HepG2 (cell line): ENCODE results near the gene MRPL43. TPM values are rescaled to one million over a fixed set of nuclear protein-coding genes. Genes with fewer than 3 reads are reported as not detected.

Experiments
- CEBPB ChIP-seq: IDR thresholded peaks from 2 replicates; pipeline ENCODE4 v1.6.1; 2011; ENCODE audit warnings: low read depth, low read length, improper control_type of control experiment, borderline replicate concordance
- DMAP1 ChIP-seq: IDR thresholded peaks from 2 replicates; pipeline ENCODE4 v1.6.1; 2016
- HNRNPK ChIP-seq: fragments of 200-400 bp; formaldehyde crosslinking; IDR thresholded peaks from 2 replicates; pipeline ENCODE4 v1.6.1; 2018; ENCODE audit warnings: low read length, low read depth, moderate library complexity, mild to moderate bottlenecking; ENCODE audit not compliant: poor library complexity, severe bottlenecking
- JARID2 ChIP-seq: sonication (generic); formaldehyde crosslinking; IDR thresholded peaks from 2 replicates; pipeline ENCODE4 v1.8.1; 2023; ENCODE audit warnings: missing genetic modification reagents, inconsistent platforms; ENCODE audit not compliant: insufficient replicate concordance
- KLF16 ChIP-seq, 2 experiments: sonication (generic) in 1 of 2; formaldehyde crosslinking in 1 of 2; IDR thresholded peaks; 2 replicates each; pipeline versions ENCODE4 v1.6.1 to v1.8.0; 2016 to 2023; ENCODE audit warnings: missing genetic modification reagents in 2 of 2, missing compliant biosample characterization in 1 of 2
- KLF9 ChIP-seq: IDR thresholded peaks from 2 replicates; pipeline ENCODE4 v1.6.1; 2016; ENCODE audit warnings: low read depth
- KMT2A ChIP-seq: sonication (generic); formaldehyde crosslinking; IDR thresholded peaks from 2 replicates; pipeline ENCODE4 v1.4.0; 2020; ENCODE audit warnings: missing genetic modification reagents
- LRRFIP1 ChIP-seq: sonication (generic); formaldehyde crosslinking; conservative IDR thresholded peaks from 2 replicates; pipeline ENCODE4 v1.4.0; 2020; ENCODE audit warnings: missing genetic modification reagents
- MAFG ChIP-seq: sonication (generic); formaldehyde crosslinking; IDR thresholded peaks from 2 replicates; pipeline ENCODE4 v1.5.1; 2020; ENCODE audit warnings: mild to moderate bottlenecking, missing genetic modification reagents
- MEIS1 ChIP-seq: sonication (generic); formaldehyde crosslinking; IDR thresholded peaks from 2 replicates; pipeline ENCODE4 v1.9.0; 2021; ENCODE audit warnings: mild to moderate bottlenecking, missing genetic modification reagents, moderate library complexity, borderline replicate concordance
- NR3C1 ChIP-seq: sonication (generic); formaldehyde crosslinking; IDR thresholded peaks from 2 replicates; pipeline ENCODE4 v1.4.0; 2020; ENCODE audit warnings: missing genetic modification reagents
- U2AF1 ChIP-seq: fragments of 200-400 bp; formaldehyde crosslinking; optimal IDR thresholded peaks from 2 replicates; pipeline ENCODE3; 2017; ENCODE audit warnings: mild to moderate bottlenecking, low read depth, low read length
- ZNF10 ChIP-seq: sonication (generic); formaldehyde crosslinking; IDR thresholded peaks from 2 replicates; pipeline ENCODE4 v1.4.0; 2020; ENCODE audit warnings: mild to moderate bottlenecking, low read depth, missing genetic modification reagents, borderline replicate concordance
- ZNF24 ChIP-seq: fragments of 450-650 bp; IDR thresholded peaks from 2 replicates; pipeline ENCODE4 v1.6.1; 2017; ENCODE audit warnings: antibody characterized with exemption, mild to moderate bottlenecking
- ZNF431 ChIP-seq: sonication (generic); formaldehyde crosslinking; IDR thresholded peaks from 2 replicates; pipeline ENCODE4 v1.9.0; 2022; ENCODE audit warnings: missing genetic modification reagents, low read depth, mild to moderate bottlenecking, borderline replicate concordance
- ZNF432 ChIP-seq: sonication (generic); formaldehyde crosslinking; IDR thresholded peaks from 2 replicates; pipeline ENCODE4 v1.5.0; 2020; ENCODE audit warnings: missing genetic modification reagents, mild to moderate bottlenecking, borderline replicate concordance
- ZNF446 ChIP-seq: sonication (generic); formaldehyde crosslinking; IDR thresholded peaks from 2 replicates; pipeline ENCODE4 v1.5.0; 2020; ENCODE audit warnings: mild to moderate bottlenecking, missing genetic modification reagents
- ZNF530 ChIP-seq: sonication (generic); formaldehyde crosslinking; IDR thresholded peaks from 2 replicates; pipeline ENCODE4 v1.5.0; 2020; ENCODE audit warnings: low read depth, mild to moderate bottlenecking, missing genetic modification reagents
- ZNF567 ChIP-seq: sonication (generic); formaldehyde crosslinking; IDR thresholded peaks from 2 replicates; pipeline ENCODE4 v1.8.1; 2023; ENCODE audit warnings: mild to moderate bottlenecking, missing genetic modification reagents, borderline replicate concordance
- ZNF670 ChIP-seq: sonication (generic); formaldehyde crosslinking; IDR thresholded peaks from 2 replicates; pipeline ENCODE4 v1.8.0; 2022; ENCODE audit warnings: mild to moderate bottlenecking, missing genetic modification reagents, borderline replicate concordance
- ZSCAN29 ChIP-seq: sonication (generic); formaldehyde crosslinking; conservative IDR thresholded peaks from 2 replicates; pipeline ENCODE4 v1.4.0; 2020; ENCODE audit warnings: mild to moderate bottlenecking, missing genetic modification reagents
- ZSCAN5A ChIP-seq: sonication (generic); formaldehyde crosslinking; IDR thresholded peaks from 2 replicates; pipeline ENCODE4 v1.8.0; 2022; ENCODE audit warnings: mild to moderate bottlenecking, missing genetic modification reagents, borderline replicate concordance
- polyA plus RNA-seq, 8 experiments: library from polyadenylated mRNA; depleted of rRNA in 3 of 8; stranded (reverse) in 7 of 8; unstranded in 1 of 8; fragments of >200 nt; fragmentation: Illumina TruSeq in 4 of 8; extraction: Trizol in 4 of 8; gene quantifications; 2 replicates each; pipeline versions ENCODE4 v1.2.1 to v1.2.3, GENCODE V29; 2011 to 2016; ENCODE audit warnings: low read depth in 4 of 8, missing spikeins in 1 of 8, mixed read lengths in 1 of 8; ENCODE audit not compliant: insufficient read depth in 1 of 8
- total RNA-seq, 5 experiments: library from RNA; depleted of rRNA; stranded (reverse); fragments of >200 nt; fragmentation: Illumina TruSeq; extraction: Trizol; gene quantifications; 2 replicates each; pipeline ENCODE4 v1.2.3, GENCODE V29; 2016; ENCODE audit warnings: low read depth in 1 of 5
- TF ChIP-seq, protein P1 (sequence below): sonication (generic); formaldehyde crosslinking; IDR thresholded peaks from 2 replicates; pipeline ENCODE4 v1.8.1; 2023; ENCODE audit warnings: mild to moderate bottlenecking, moderate library complexity, missing genetic modification reagents

MRPL43 gene
- total and polyA plus RNA-seq, 2 of the 13 experiments (the other 11 are each of a cell fraction or from before 2014, with no cell fraction given), result 71.0 to 73.7 TPM

DNA sequence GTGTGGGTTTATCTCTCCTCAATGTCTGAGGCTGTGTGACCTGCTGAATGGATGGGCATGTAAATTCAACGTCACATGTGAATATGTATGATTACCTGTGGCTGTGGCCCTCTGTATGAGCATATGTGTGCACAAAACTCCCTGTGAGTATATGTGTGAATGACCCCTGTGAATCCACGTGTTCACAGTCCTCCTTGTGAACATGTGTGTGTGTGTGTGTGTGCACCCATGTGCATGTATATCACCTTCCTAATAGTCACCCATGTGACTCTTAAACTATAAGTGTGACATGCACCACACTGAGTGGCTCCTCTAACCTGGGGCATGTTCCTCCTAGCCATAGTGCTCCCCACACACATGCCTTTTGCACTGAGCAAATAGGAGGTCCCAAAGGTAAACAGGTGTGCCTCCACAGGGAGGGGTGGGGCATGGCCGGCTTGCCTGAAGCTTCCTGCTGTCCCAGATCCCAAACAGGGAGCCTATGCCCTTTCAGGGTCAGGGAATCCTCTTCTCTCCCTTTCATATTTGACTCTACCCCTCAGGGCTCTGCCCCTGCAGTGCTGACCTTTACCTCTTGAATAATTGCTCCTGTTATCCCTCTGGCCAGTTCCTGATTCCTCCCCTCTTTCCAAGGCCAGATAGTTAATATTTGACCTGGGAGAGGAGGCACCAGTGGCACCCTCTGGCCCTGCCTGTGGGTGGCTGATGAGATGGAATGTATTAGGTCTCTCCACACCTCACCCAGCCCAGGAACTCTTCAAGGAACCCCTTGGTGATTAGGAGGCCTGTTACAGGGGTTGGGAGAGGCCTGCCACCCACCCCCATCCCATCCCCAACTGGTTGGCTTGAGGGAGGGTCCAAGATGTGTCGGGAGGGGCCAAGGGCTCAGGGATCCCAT is 16.1 kb downstream of the MRPL43 start (continued):
- TF ChIP-seq ZNF567 (CRISPR knock-in tag) (no peak), KLF9 (CRISPR knock-in tag) (0 out of 2 replicates have a peak, but pooled peaks have one; percentile 26), CEBPB (no peak), U2AF1 (no peak), NR3C1 (no peak), LRRFIP1 (no peak), ZSCAN29 (no peak), KLF16 (CRISPR knock-in tag; IDR thresholded peaks at IDR 0.05) (peak in 1 of 2 experiments; percentile 98; a peak in 2 of 4 replicates), DMAP1 (CRISPR knock-in tag) (peak; percentile 84), ZNF670 (CRISPR knock-in tag) (no peak; the same call in 1 of the 2 replicates), ZNF432 (no peak), ZNF446 (no peak), MAFG (CRISPR knock-in tag) (no peak), ZNF24 (no peak), KMT2A (no peak), ZSCAN5A (CRISPR knock-in tag) (peak; percentile 77; the same call in 1 of the 2 replicates), ZNF10 (CRISPR knock-in tag) (no peak), MEIS1 (CRISPR knock-in tag) (no peak), HNRNPK (no peak), ZNF431 (CRISPR knock-in tag) (peak; percentile 94; the same call in 1 of the 2 replicates), JARID2 (peak; percentile 56), ZNF530 (CRISPR knock-in tag) (no peak)
- TF ChIP-seq, protein P1, sequence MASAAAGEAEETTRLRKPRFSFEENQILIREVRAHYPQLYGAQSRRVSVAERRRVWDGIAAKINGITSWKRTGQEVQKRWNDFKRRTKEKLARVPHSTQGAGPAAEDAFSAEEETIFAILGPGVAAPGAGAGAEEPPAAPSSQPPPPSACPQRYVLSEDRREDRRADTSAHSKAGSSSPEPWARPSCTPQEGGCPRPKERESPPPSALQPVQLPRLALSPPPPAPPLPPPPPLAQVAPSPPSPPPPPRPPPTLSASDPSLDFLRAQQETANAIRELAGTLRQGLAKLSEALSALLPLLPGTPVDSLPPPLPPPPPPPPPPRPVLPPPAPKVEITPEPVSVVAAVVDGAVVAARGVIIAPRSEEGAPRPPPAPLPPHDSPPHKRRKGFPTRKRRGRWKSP (CRISPR knock-in tag), result peak; percentile 93
